Measurements from ENCODE around the gene MGAM2.
"Not testable (repeated sequence)": the region's sequence is repeated elsewhere in the genome, so short reads cannot be mapped to it uniquely, and the experiment has no call there.

MGAM2 gene

DNA sequence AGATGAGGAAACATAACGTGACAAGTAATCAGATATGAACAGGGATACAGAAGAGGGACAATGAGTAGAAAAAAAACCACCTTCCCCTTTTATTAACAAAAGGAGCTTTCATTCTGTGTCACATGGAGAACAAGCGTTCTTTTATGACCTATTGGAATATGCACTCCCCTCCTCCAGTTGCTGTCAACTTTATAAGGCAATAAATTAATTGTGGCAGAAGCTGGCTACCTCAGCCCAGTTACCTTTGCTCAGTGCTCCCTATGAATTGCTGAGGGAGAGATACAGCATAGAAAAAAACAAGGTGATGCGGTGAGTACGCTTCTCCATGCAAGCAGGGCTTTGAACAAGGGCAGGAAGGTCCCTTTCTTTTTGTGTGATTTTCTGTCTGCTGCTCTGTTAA is at the start of gene MGAM2:
MGAM2 (plus strand) TSS at position 220 of the 400 bp plus-strand sequence. CDS start 5,156 bp downstream, outside the sequence.
- DNase-seq: no peak

DNA sequence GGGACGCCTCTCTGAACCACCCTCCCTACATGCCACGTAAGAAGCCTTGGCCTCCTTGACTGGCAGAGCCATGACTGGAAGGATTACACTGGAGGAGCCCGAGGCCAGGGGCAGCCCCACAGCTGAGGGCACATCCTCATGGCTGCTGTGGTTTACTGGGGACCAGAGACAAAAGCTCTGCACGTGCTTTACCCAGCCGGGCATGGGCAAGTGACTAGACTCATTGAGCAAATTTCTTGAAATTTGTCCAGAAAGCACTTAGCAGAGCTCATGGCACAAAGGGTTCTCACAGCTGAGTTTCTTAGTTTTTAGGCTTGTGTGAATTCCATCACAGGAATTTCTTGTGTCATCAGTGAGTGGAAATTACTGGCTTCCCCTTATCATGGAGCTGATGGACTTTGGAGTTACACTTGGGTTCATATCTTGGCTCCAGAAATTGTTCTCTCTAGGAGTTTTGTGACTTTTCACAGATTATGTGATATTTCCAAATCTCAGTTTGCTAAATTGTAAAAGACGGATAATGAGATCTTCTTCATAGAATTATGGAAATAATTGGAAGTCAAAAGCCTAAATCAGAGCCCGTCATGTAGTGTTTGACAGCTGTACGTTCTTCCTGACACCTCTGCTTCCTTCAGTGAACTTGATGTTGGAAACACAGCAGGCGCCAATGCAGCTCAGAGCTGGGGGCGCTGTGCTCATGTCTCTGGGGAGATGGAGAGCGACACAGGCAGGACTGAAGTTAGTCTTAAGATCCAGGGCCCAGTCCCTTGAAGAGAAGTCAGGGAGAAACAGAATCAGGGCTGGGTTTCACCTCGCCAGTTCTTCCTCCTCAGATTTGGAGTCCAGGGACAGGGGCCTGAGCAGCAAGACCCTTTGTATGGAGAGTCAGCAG is 47.7 kb upstream of the MGAM2 start:
- no peak for DNase-seq

DNA sequence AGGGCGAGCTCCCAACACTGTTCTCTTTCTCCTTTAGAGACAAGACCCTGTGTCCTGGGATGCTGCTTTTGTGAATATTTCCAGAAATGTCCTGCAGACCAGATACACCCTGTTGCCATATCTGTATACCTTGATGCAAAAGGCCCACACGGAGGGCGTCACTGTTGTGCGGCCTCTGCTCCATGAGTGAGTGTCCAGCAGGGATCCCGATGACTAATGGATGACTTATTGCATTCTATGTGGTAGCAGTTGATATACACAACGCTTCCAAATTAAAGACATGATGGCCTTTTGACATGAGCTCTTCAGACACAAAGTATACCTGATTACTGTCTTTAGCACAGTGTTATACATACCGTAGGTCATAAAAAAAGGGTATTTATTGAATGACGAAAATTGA is 45.0 kb upstream of the MGAM2 start:
- no peak for DNase-seq

- no peak for DNase-seq
Observed at GRCh38 chr7:142077762-142078161, 33.8 kb upstream of the MGAM2 start.

DNA sequence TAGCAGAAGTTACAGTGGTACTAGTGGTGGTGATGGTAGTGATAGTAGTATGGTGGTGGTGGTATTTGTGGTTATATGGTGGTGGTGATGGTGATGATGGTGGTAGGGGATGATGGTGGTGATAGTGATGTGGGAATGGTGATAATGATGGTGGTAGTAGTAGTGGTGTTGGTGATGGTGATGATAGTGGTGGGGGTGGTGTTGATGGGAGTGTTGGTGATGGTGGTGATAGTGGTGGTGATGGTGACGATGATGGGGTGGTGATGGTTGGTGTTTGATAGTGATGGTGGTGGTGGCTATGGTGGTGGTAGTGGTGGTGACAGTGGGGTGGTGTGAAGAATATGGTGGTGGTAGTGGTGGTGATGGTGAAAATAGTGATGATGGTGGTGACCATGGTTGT is 27.9 kb upstream of the MGAM2 start:
- no peak for DNase-seq

DNA sequence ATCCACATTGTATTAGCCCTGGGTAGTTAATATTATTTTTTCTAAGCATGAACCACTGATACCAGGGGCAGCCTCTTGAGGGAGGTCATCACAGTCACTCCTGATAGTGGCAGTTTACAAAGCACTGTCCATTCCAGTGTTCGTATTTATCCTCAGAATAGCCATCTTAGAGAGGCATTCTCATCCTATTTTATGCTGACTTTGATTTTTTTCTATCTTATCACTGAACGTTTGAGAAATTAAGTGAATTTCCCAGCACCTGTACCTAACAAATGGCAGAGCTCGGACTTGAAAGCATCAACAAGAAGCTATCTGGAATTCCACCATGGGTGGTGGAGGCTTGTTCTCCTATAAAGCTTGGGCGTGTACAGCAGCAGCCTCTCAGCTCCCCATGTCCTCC is 26.1 kb upstream of the MGAM2 start:
- DNase-seq: no peak

GRCh38 chr7:142088022-142088714 is 23.4 kb upstream of the MGAM2 start:
- no peak for DNase-seq

- no peak for DNase-seq
Observed at GRCh38 chr7:142089035-142089434, 22.5 kb upstream of the MGAM2 start.

- no peak for DNase-seq
Observed at GRCh38 chr7:142091961-142092360, 19.6 kb upstream of the MGAM2 start.

- no peak for DNase-seq
Observed at GRCh38 chr7:142094861-142095260, 16.7 kb upstream of the MGAM2 start.

DNA sequence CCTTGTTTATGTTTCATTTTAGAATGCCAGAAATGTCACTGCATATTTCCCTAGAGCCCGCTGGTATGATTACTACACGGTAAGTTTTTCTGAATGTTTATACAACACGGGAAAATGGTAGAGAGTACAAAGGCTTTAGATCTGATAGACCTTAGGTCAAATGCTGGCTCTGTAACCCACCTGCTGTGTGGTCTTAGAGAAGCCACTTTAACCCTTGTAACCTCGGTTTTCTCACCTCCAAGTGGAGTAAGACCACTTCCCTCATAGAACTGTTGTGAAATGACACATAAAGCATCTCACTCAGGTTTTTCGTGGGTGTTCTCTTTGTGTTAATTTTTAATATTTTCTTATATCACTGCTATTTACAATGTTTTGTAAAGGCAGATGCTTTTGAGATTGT is 13.9 kb upstream of the MGAM2 start:
- DNase-seq: no peak

DNA sequence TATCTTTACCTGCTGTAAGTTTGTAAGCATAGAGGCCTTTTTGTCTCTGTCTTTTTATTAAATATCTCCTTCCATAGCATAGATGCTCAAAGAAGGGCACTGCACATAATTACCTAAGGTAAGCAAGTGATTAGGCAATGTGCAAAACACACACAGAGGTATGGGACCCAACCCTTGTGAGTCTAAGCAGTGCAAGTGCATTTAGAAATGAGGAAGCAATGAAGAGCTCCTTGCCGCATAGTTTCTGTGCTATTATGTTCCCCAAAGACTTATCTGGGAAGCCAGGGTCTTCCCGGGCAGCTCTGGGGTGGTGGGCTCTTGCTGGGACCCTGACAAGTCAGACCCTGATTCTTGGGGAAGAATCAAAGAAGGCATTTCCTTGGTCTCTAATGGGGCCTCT is 13.5 kb upstream of the MGAM2 start:
- no peak for DNase-seq

DNA sequence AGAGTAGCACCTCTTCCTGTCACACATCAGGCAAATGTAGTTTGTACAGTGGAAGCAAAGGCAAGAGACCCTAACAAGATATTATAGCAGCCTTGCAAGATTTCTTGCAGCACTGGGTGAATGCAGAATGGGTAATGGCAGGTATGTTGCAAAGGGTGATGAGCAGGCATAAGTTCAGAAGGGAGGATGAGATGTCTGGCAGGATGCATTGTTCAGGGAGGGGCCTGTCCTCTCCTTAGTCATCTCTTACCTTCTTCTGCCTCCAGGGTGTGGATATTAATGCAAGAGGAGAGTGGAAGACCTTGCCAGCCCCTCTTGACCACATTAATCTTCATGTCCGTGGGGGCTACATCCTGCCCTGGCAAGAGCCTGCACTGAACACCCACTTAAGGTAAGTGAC is 12.2 kb upstream of the MGAM2 start:
- not testable (repeated sequence) for DNase-seq

- DNase-seq: no peak
Observed at GRCh38 chr7:142100634-142101033, 10.9 kb upstream of the MGAM2 start.

GRCh38 chr7:142101794-142102193 is 9.7 kb upstream of the MGAM2 start:
- DNase-seq: not testable (repeated sequence)

GRCh38 chr7:142104550-142105527 is 6.7 kb upstream of the MGAM2 start:
- DNase-seq: no peak

GRCh38 chr7:142108728-142109505 is 2.6 kb upstream of the MGAM2 start:
- DNase-seq: no peak

GRCh38 chr7:142110098-142110497 is 1.4 kb upstream of the MGAM2 start:
- no peak for DNase-seq

- DNase-seq: no peak
Observed at GRCh38 chr7:142110638-142111037, 880 bp upstream of the MGAM2 start.

DNA sequence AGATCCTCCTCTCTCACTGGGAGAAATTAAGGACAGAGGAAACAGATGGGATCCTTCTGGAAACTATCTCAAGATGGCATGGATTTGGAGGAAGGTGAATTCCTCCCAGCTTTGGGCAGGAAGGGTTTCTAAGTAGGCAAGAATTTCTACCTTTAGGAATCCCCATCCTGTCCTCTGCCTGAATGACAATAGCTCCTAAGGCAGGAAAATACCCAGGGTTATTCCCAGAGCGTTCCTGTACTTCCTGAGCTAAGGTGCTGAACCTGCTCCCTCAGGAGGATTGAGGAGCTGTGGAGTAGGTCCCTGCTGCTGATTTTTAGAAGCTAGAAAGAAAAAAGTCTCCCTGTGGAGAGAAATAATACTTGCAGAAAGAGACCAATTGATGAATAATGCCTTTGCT is 568 bp downstream of the MGAM2 start:
- no peak for DNase-seq

DNA sequence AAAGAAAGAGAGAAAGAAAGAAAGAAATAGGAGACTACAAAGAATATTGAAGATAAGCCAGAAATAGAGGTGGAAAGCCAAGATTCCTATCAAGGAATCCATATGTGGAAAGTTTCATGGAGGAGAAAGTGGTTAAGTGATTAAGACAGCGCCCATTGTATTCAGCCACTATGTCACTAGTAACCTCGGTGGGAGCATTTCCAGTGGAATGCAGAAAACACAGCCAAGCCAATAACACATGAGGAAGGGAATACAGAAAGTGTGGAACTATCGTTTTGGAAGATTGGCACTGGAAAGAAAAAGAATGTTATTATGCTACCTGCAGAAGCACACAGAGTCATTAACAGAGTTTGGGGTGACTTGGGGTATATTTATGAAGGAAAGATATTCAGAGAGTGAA is 2.7 kb downstream of the MGAM2 start:
- DNase-seq: no peak

DNA sequence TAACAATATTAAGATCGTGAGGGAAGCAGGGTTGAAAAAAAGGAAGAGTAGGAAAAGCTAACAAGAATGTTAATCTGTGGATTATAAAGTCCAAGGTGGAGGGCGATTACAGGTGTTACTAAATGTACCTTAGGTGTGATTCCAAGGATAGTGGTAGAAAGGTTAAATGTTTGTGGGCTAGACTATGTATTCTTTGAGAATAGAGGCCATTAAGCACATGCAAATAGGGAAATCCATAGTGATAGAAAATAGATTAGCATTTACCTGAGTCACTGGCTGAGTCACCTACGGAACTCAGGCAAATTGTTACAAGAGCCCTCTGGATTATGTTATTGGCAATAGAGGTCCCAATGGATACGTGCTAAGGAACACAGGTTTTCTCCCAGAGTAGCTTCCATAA is 9.0 kb downstream of the MGAM2 start:
- DNase-seq: no peak
